ENCODE results near the gene AHNAK.

GRCh38 chr11:62566247-62566646 lies 19.6 kb upstream of the AHNAK start:
- TF ChIP-seq, protein P1, sequence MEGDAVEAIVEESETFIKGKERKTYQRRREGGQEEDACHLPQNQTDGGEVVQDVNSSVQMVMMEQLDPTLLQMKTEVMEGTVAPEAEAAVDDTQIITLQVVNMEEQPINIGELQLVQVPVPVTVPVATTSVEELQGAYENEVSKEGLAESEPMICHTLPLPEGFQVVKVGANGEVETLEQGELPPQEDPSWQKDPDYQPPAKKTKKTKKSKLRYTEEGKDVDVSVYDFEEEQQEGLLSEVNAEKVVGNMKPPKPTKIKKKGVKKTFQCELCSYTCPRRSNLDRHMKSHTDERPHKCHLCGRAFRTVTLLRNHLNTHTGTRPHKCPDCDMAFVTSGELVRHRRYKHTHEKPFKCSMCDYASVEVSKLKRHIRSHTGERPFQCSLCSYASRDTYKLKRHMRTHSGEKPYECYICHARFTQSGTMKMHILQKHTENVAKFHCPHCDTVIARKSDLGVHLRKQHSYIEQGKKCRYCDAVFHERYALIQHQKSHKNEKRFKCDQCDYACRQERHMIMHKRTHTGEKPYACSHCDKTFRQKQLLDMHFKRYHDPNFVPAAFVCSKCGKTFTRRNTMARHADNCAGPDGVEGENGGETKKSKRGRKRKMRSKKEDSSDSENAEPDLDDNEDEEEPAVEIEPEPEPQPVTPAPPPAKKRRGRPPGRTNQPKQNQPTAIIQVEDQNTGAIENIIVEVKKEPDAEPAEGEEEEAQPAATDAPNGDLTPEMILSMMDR (IDR thresholded peaks at IDR 0.05): no peak
- no peak for TF ChIP-seq EZH2 (IDR thresholded peaks at IDR 0.05)
- TF ChIP-seq EZH2phosphoT487 (IDR thresholded peaks at IDR 0.05): no peak
